ENCODE measurements around the gene AGO1. TPM values are rescaled to one million over a fixed set of nuclear protein-coding genes. Genes with fewer than 3 reads are reported as not detected.
A peak's percentile ranks its signal among the peaks of the same experiment; 100 is the strongest.

The AGO1 gene
- total RNA-seq, 6 experiments from 2014 or later = 24.7 to 30.6 (median 27.4) TPM

DNA sequence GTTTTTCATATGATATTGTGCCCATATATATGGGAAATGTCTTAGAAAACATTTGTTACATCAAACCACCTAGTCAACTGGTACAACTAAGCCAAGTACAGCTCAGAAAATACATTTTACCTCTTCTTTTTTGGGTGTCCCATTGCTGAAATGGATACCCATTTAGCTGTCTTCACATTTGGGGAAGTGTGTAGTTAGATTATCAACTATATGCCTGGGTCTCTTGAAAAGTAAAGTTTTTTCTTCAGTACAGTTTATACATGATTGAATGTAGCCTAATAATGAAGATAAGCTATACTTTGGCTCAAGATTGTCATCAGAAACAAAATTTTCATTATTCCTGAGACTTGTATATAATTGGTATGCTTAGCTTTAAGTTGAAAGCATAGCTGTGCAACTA lies 49.9 kb downstream of the AGO1 start:
- Mint-ChIP-seq H3K9me3 (no peaks in the 10 kb centered on the region), H3K4me3 (peak overlapping the region; percentile 92), H3K27ac (no peak overlapping the region), H3K4me1 (ENCODE audit: low read depth) (peaks cover 40% of the 10 kb centered on the region), H3K36me3 (ENCODE audit: low read depth) (no peaks in the 10 kb centered on the region), H3K27me3 (ENCODE audit: insufficient read depth) (no peaks in the 10 kb centered on the region; the same call in 1 of the 2 replicates)
- no peak for DNase-seq
- TF ChIP-seq, protein P1, sequence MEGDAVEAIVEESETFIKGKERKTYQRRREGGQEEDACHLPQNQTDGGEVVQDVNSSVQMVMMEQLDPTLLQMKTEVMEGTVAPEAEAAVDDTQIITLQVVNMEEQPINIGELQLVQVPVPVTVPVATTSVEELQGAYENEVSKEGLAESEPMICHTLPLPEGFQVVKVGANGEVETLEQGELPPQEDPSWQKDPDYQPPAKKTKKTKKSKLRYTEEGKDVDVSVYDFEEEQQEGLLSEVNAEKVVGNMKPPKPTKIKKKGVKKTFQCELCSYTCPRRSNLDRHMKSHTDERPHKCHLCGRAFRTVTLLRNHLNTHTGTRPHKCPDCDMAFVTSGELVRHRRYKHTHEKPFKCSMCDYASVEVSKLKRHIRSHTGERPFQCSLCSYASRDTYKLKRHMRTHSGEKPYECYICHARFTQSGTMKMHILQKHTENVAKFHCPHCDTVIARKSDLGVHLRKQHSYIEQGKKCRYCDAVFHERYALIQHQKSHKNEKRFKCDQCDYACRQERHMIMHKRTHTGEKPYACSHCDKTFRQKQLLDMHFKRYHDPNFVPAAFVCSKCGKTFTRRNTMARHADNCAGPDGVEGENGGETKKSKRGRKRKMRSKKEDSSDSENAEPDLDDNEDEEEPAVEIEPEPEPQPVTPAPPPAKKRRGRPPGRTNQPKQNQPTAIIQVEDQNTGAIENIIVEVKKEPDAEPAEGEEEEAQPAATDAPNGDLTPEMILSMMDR (IDR thresholded peaks at IDR 0.05) = no peak

DNA sequence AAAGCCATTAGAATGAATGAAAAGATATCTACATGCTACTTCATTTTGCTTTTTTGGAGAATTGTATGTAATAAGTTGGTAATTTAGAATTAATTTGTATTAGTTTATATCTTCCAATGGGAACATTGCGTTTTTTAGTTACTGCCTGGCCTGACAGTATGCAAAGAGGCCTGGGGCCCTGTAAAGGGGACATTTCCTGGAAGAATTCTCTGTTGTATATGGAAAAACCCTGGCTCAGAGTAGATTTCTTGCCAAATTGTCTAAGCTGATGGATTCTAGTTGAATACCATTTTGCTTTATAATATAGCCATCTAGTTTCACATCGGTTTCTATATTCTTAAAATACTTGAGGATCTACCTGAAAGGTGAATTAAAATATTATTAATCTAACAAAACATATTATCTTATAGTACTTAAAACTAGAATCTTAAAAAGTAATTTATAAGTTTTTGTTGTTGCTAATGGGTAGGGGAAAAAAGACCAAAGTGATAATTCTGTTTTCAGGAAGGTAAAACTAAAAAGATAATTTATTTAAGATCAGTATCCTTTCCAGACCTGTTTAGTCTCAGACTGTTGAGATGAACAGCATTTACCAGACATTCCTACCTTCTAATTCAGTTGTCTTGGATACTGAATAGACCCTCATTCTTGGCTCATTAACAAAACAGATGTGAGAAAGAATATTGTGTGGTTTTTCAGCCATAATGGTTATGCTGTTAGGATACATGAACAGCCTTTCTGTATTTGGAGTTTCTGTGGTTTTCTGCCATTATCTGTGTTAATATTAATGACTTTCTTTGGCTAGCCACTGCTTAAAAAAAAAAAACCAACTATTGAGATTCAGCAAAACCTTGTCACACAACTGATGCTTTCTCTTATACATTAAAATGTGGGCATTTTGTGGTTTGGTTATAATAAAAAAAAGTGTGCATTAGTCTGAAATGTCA lies 52.7 kb downstream of the AGO1 start:
- DNase-seq = no peak
- Mint-ChIP-seq H3K9me3 (no peaks in the 10 kb centered on the region), H3K4me3 (no peak overlapping the region), H3K27ac (no peak overlapping the region), H3K36me3 (ENCODE audit: low read depth) (no peaks in the 10 kb centered on the region), H3K27me3 (ENCODE audit: insufficient read depth) (no peaks in the 10 kb centered on the region), H3K4me1 (ENCODE audit: low read depth) (peaks cover 28% of the 10 kb centered on the region)
- TF ChIP-seq, protein P1 (IDR thresholded peaks at IDR 0.05) = no peak

DNA sequence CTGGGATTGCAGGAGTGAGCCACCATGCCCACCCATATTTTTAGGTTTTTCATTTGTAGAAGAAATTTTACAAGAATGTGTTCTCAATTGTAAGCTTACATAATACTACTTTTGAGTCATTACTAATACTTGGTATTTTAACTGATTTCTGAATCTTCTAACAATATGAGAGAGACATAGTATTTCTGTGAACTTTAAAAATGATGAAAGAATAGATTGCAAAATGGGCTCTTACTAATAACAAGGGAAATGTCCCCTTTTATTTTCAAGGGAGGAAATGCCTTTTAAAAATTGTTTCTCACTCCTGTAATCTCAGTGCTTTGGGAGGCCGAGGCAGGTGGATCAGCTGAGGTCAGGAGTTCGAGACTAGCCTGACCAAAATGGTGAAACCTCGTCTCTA lies 53.8 kb downstream of the AGO1 start:
- no peaks in the 10 kb centered on the region for H3K9me3 Mint-ChIP-seq
- H3K4me1 Mint-ChIP-seq (ENCODE audit: low read depth) = peaks cover 24% of the 10 kb centered on the region
- no peaks in the 10 kb centered on the region for H3K27me3 Mint-ChIP-seq (ENCODE audit: insufficient read depth)
- no peak for DNase-seq
- H3K36me3 Mint-ChIP-seq (ENCODE audit: low read depth) = no peaks in the 10 kb centered on the region
- H3K4me3 Mint-ChIP-seq = no peak overlapping the region
- TF ChIP-seq, protein P1 (IDR thresholded peaks at IDR 0.05) = no peak
- no peak overlapping the region for H3K27ac Mint-ChIP-seq

DNA sequence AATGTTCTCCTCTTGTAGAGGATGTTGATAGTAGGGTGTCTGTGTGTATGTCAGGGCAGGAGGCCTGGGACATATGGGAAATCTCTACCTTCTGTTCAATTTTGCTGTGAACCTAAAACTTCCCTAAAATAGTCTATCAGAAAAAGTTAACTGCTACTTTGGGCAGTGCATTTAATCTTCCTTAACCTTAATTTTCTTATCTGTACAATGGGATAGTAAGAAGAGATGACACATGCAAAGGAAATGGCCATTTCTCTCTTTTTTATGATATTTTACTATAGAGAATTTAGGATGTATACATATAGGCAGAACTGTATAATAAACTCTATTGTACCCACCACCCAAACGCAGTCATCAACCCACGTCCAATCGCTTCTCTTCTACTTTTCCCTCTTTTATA lies 56.5 kb downstream of the AGO1 start:
- no peak for DNase-seq
- H3K4me1 Mint-ChIP-seq (ENCODE audit: low read depth) = no peaks in the 10 kb centered on the region; the same call in none of the 2 replicates
- no peaks in the 10 kb centered on the region for H3K27me3 Mint-ChIP-seq (ENCODE audit: insufficient read depth)
- H3K9me3 Mint-ChIP-seq = no peaks in the 10 kb centered on the region
- no peaks in the 10 kb centered on the region for H3K36me3 Mint-ChIP-seq (ENCODE audit: low read depth)
- H3K4me3 Mint-ChIP-seq = no peak overlapping the region
- no peak overlapping the region for H3K27ac Mint-ChIP-seq
- TF ChIP-seq, protein P1 (IDR thresholded peaks at IDR 0.05) = no peak

DNA sequence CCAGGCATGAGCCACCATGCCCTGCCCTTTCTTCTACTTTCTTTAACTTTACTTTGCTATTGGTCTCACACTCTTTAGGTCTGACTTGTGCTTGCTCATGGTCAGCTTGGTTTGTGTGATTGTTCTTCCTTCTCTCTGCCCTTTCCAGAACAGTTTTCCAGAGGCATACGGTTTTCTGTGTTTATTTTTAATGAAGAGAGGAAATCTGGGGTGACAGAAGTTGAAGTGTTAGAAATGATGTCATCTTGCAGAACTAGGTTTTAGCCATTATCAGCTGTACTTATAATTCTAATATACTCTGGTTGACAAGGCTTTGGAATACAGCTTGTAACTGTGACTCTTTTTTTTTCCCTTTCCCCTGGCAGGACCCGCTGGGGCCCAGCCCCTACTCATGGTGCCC lies 62.3 kb downstream of the AGO1 start:
- Mint-ChIP-seq H3K27me3 (ENCODE audit: insufficient read depth) (no peaks in the 10 kb centered on the region), H3K4me3 (no peak overlapping the region), H3K27ac (peak overlapping the region; percentile 6; the same call in 1 of the 2 replicates), H3K4me1 (ENCODE audit: low read depth) (peaks cover 17% of the 10 kb centered on the region), H3K9me3 (no peaks in the 10 kb centered on the region), H3K36me3 (ENCODE audit: low read depth) (peaks cover 8% of the 10 kb centered on the region; the same call in 1 of the 2 replicates)
- TF ChIP-seq, protein P1 (IDR thresholded peaks at IDR 0.05) = no peak
- DNase-seq = no peak

Data from HFFc6 (cell line).